Ascending aorta (tissue), 2 donors: ENCODE measurements around the gene YAP1. TPM values are rescaled to one million over a fixed set of nuclear protein-coding genes. Genes with fewer than 3 reads are reported as not detected.

Experiments
- DNase-seq, 2 donors: peaks; one replicate each; pipeline ENCODE4 v3.0.0-alpha.2; 2019; ENCODE audit warnings: low spot score in 2 of 2
- H3K27ac ChIP-seq, 2 donors: fragments of 200-600 bp; sonication (generic); one replicate each; pipeline ENCODE4 v1.5.1; 2016 to 2017; ENCODE audit warnings: mild to moderate bottlenecking in 1 of 2
- H3K27me3 ChIP-seq: fragments of 200-600 bp; sonication (generic); one replicate; pipeline ENCODE4 v1.5.1; 2017
- H3K36me3 ChIP-seq, 2 donors: fragments of 200-600 bp; sonication (generic); one replicate each; pipeline ENCODE4 v1.5.1; 2016
- H3K4me1 ChIP-seq, 2 donors: fragments of 200-600 bp; sonication (generic); one replicate each; pipeline ENCODE4 v1.5.1; 2016 to 2017; ENCODE audit warnings: mild to moderate bottlenecking in 1 of 2
- H3K4me3 ChIP-seq, 2 donors: fragments of 200-600 bp; sonication (generic); one replicate each; pipeline ENCODE4 v1.5.1; 2016 to 2017; ENCODE audit warnings: mild to moderate bottlenecking in 1 of 2
- H3K9me3 ChIP-seq, 2 donors: fragments of 200-600 bp; sonication (generic); one replicate each; pipeline ENCODE4 v1.5.1; 2016
- intact Hi-C: fragments of 100-400 bp; cut with DNase I; formaldehyde crosslinking; loops from one replicate; pipeline ENCODE4 v1.15.1; 2023
- total RNA-seq: library from RNA; depleted of rRNA; stranded (reverse); fragments of >200 nt; gene quantifications from one replicate; pipeline ENCODE4 v1.1.0, GENCODE V29; 2016
- TF ChIP-seq, protein P1 (sequence below), 3 experiments: fragments of 200-600 bp in 2 of 3; fragments of 450-650 bp in 1 of 3; sonication (generic) in 2 of 3; IDR thresholded peaks; one replicate each; pipeline ENCODE4 v1.5.1; 2016 to 2019; ENCODE audit warnings: antibody characterized with exemption in 3 of 3, mild to moderate bottlenecking in 1 of 3, moderate library complexity in 1 of 3

The YAP1 gene
- total RNA-seq, 1 donor from 2014 or later = 516 TPM

DNA sequence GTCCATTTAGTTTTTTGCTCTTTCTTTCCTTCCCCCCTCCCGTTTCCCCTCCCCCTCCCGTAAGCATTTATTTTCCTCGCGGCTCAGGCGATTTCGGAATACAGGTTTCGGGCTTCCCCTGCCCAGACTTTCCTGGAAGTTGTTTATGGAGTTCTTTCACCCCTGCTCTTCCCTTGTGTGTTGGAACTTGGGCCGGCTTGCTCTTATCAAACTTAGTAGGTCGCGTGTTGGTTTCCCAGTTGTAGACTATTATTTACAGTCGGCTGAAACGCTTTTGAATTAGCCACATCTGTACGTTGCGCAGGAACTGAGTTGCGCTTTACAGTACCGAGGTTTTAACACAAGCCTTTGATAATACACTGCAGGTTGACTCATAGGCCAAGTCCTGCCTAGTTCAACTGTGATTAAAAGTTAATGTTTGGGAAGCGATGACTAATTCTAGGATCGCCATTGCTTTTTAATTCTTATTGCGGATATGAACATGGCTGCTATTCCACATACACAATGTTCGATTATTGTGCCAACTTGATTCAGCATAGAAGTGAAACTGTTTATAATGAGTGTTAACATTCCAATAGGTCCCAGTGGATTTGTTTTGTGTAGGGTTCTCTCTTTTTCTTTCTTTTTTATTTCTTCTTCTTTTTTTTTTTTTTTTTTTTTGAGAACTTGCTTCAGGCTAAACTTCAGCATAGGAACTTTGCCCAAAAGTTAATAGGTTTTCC lies 1.7 kb downstream of the YAP1 start:
- H3K4me3 ChIP-seq = peak overlapping the region; percentile 89
- peak overlapping the region; percentile 99 to 100 for H3K27ac ChIP-seq
- intact Hi-C loops = loop anchor here (2.0 to 5.0 kb wide), 7 partner anchors 27 to 235 kb away; partner anchors contain the start of genes BIRC2, CEP126 and CFAP300
- peaks cover 3 to 17% of the 10 kb centered on the region in 2 donors for H3K4me1 ChIP-seq
- H3K27me3 ChIP-seq = no peaks in the 10 kb centered on the region
- peaks cover 0 to 13% of the 10 kb centered on the region in 2 donors for H3K36me3 ChIP-seq
- TF ChIP-seq, protein P1, sequence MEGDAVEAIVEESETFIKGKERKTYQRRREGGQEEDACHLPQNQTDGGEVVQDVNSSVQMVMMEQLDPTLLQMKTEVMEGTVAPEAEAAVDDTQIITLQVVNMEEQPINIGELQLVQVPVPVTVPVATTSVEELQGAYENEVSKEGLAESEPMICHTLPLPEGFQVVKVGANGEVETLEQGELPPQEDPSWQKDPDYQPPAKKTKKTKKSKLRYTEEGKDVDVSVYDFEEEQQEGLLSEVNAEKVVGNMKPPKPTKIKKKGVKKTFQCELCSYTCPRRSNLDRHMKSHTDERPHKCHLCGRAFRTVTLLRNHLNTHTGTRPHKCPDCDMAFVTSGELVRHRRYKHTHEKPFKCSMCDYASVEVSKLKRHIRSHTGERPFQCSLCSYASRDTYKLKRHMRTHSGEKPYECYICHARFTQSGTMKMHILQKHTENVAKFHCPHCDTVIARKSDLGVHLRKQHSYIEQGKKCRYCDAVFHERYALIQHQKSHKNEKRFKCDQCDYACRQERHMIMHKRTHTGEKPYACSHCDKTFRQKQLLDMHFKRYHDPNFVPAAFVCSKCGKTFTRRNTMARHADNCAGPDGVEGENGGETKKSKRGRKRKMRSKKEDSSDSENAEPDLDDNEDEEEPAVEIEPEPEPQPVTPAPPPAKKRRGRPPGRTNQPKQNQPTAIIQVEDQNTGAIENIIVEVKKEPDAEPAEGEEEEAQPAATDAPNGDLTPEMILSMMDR (IDR thresholded peaks at IDR 0.05) = no peak
- no peaks in the 10 kb centered on the region for H3K9me3 ChIP-seq
- DNase-seq = peak in 1 of 2 donors; percentile 78

DNA sequence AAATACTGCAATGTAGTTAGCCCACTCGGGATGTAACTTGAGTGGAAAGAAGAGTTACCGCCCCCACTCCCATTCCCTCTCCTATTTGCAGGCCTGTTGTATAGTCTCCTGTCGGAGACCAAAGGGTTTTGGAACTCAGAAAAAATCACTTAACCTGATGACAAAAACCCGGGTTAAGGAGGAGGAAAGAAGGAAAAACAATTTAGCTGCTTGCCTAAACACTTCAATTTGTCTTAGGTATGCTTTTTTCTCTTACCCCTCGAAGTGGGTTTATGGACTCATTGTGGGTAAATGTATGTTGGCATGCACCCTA lies 2.2 kb downstream of the YAP1 start:
- H3K9me3 ChIP-seq = no peaks in the 10 kb centered on the region
- no peak for DNase-seq
- no peaks in the 10 kb centered on the region for H3K27me3 ChIP-seq
- peak overlapping the region; percentile 99 to 100 for H3K27ac ChIP-seq
- intact Hi-C loops = loop anchor here (2.0 to 5.0 kb wide), 3 partner anchors 26 to 235 kb away; partner anchors contain the start of gene BIRC2
- TF ChIP-seq, protein P1 (IDR thresholded peaks at IDR 0.05) = no peak
- peaks cover 5 to 20% of the 10 kb centered on the region in 2 donors for H3K4me1 ChIP-seq
- H3K36me3 ChIP-seq = peaks cover 0 to 13% of the 10 kb centered on the region in 2 donors
- H3K4me3 ChIP-seq = peak overlapping the region; percentile 89

DNA sequence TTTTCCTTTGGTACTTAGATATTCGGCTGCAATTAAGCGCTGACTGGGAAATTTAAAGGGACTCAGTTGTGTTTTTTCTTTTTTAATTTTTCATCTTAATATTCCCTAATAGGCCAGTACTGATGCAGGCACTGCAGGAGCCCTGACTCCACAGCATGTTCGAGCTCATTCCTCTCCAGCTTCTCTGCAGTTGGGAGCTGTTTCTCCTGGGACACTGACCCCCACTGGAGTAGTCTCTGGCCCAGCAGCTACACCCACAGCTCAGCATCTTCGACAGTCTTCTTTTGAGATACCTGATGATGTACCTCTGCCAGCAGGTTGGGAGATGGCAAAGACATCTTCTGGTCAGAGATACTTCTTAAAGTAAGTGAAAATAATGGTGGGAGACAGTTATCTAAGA lies 3.8 kb downstream of the YAP1 start:
- Histone ChIP-seq H3K4me3 (peak overlapping the region; percentile 2 to 89), H3K27ac (peak overlapping the region; percentile 99 to 100), H3K9me3 (no peaks in the 10 kb centered on the region), H3K36me3 (peaks cover 0 to 16% of the 10 kb centered on the region in 2 donors), H3K27me3 (no peaks in the 10 kb centered on the region), H3K4me1 (peaks cover 5 to 30% of the 10 kb centered on the region in 2 donors)
- intact Hi-C loops = loop anchor here (5.0 kb wide), 2 partner anchors 43 to 233 kb away; partner anchors contain the start of gene BIRC2
- TF ChIP-seq, protein P1 (IDR thresholded peaks at IDR 0.05) = no peak
- no peak for DNase-seq

DNA sequence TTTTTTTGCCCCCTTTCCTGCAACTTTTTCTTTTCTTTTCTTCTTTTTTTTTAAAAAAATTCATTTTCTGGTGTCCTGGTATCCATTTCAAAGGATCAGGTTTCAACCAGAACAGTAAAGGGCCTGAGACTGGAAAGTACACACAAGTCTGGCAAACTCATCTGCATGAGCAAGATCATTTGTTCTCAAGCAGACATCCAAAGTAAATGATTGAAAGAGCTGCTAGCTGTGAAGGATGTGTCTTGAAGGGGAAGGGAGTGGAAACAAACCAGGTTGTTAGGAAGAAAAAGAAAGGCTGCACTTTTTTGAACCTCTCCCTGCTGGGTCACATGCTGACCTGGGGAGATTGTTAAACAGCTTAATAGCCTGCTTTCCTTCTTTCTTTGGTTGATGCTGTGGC lies 5.3 kb downstream of the YAP1 start:
- Histone ChIP-seq H3K9me3 (no peaks in the 10 kb centered on the region), H3K4me3 (peak overlapping the region; percentile 8 to 89), H3K4me1 (peaks cover 5 to 39% of the 10 kb centered on the region in 2 donors), H3K27me3 (no peaks in the 10 kb centered on the region), H3K27ac (peak overlapping the region; percentile 10 to 51), H3K36me3 (peaks cover 0 to 17% of the 10 kb centered on the region in 2 donors)
- TF ChIP-seq, protein P1 (IDR thresholded peaks at IDR 0.05) = no peak
- intact Hi-C loops = no loop called here
- DNase-seq = no peak

DNA sequence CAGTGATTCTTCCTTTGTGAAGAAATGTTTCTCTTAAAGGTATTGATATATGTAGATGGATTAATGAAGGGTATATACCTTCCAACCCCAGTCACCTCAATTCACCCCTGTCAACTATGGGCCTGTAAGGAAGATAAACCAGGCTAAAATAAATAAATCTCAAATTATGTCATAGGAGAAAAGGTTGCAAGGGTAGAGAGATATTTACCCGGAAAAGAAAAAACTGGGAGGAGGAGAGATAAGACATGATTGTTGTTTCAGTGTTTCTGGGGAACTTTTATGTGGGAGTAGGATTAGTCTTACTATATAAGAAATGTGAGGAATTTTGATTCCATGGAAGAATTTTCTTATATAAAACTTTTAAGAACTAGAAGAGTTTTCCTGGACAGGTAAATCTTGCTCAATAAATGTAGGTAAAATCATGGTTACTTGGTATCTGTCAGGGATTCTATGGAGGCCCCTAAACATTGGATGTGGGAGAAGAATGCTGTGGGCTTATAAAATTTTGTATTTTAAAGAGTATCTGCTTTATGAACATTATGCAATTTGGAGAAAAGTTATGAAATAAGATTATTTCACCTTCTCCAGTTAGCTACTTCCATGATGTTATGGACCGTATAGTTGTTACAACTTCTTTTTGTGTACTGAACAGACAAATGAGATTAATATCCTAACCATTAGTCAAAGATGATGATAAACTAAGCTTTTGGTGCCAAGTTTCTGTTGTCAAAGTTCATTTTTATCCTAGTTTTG lies 6.4 kb downstream of the YAP1 start:
- TF ChIP-seq, protein P1 (IDR thresholded peaks at IDR 0.05) = no peak
- intact Hi-C loops = no loop called here

More for the DNA sequence above, 6.4 kb downstream of the YAP1 start:
- Histone ChIP-seq H3K9me3 (no peaks in the 10 kb centered on the region), H3K4me3 (peak overlapping the region in 1 of 2 donors; percentile 89), H3K27ac (peak overlapping the region in 1 of 2 donors; percentile 51), H3K36me3 (peaks cover 0 to 17% of the 10 kb centered on the region in 2 donors), H3K27me3 (no peaks in the 10 kb centered on the region), H3K4me1 (peaks cover 5 to 44% of the 10 kb centered on the region in 2 donors)
- DNase-seq = no peak
